Measurements from ENCODE around the gene ACSL1. TPM values are rescaled to one million over a fixed set of nuclear protein-coding genes. Genes with fewer than 3 reads are reported as not detected.

Gene ACSL1
- total and polyA plus RNA-seq, 2 experiments from 2014 or later, result 15.4 to 16.8 TPM

GRCh38 chr4:184803133-184803532 lies 22.6 kb downstream of the ACSL1 start:
- Histone ChIP-seq H2AFZ (no peak overlapping the region), H3K9me2 (ENCODE audit: insufficient read depth) (no peaks in the 10 kb centered on the region), H3K36me3 (ENCODE audit: low read depth) (no peaks in the 10 kb centered on the region), H3F3A (ENCODE audit: insufficient read depth) (peaks cover 8% of the 10 kb centered on the region; the same call in 1 of the 2 replicates), H4K20me1 (ENCODE audit: insufficient read depth) (0 out of 2 replicates have a peak, but pooled peaks cover 6% of the 10 kb centered on the region), H3K4me2 (ENCODE audit: unreplicated experiment) (no peak overlapping the region), H3K4me3 (no peak overlapping the region), H3K79me2 (ENCODE audit: insufficient read depth) (peaks cover 4% of the 10 kb centered on the region), H3K27me3 (replicated peaks; ENCODE audit: insufficient read depth) (no peaks in the 10 kb centered on the region), H3K9ac (no peak overlapping the region), H3K4me1 (ENCODE audit: insufficient read depth) (peaks cover 18% of the 10 kb centered on the region), H3K9me3 (ENCODE audit: low read depth) (no peaks in the 10 kb centered on the region), H3K27ac (no peak overlapping the region)
- WGBS, 2 experiments (ENCODE audit: low coverage in 1 of 2, low lambda C conversion rate in 2 of 2, missing lambda C conversion rate in 2 of 2), result 99 to 100% methylated on average over 16 of the region's 16 CpGs
- TF ChIP-seq EZH2phosphoT487 (IDR thresholded peaks at IDR 0.05; ENCODE audit: insufficient read depth, low read depth), result no peak
- DNase-seq, result no peak
- in situ Hi-C loops (cut with MboI), result no loop called here

- WGBS, 2 experiments (ENCODE audit: low coverage in 1 of 2, low lambda C conversion rate in 2 of 2, missing lambda C conversion rate in 2 of 2), result 20 to 26% methylated on average over 9 of the region's 9 CpGs
- Histone ChIP-seq H3K27me3 (replicated peaks; ENCODE audit: insufficient read depth) (no peaks in the 10 kb centered on the region), H3K4me2 (ENCODE audit: unreplicated experiment) (peak overlapping the region; percentile 72), H3K9ac (no peak overlapping the region), H3K79me2 (ENCODE audit: insufficient read depth) (peaks cover 4% of the 10 kb centered on the region), H3K4me3 (peak overlapping the region; percentile 34), H3K36me3 (ENCODE audit: low read depth) (no peaks in the 10 kb centered on the region), H3K9me3 (ENCODE audit: low read depth) (no peaks in the 10 kb centered on the region), H3K4me1 (ENCODE audit: insufficient read depth) (peaks cover 17% of the 10 kb centered on the region), H4K20me1 (ENCODE audit: insufficient read depth) (0 out of 2 replicates have a peak, but pooled peaks cover 6% of the 10 kb centered on the region), H2AFZ (peak overlapping the region; percentile 21; the same call in 1 of the 2 replicates), H3K9me2 (ENCODE audit: insufficient read depth) (no peaks in the 10 kb centered on the region), H3F3A (ENCODE audit: insufficient read depth) (peaks cover 8% of the 10 kb centered on the region; the same call in 1 of the 2 replicates), H3K27ac (no peak overlapping the region)
- in situ Hi-C loops (cut with MboI), result no loop called here
- no peak for TF ChIP-seq EZH2phosphoT487 (IDR thresholded peaks at IDR 0.05; ENCODE audit: insufficient read depth, low read depth)
- TF ChIP-seq EZH2 (IDR thresholded peaks at IDR 0.05; ENCODE audit: insufficient read depth, poor library complexity, severe bottlenecking), result no peak
- peak; percentile 42 for DNase-seq
Measured at GRCh38 chr4:184802697-184803015, 23.1 kb downstream of the ACSL1 start.

GRCh38 chr4:184801781-184802696 lies 23.7 kb downstream of the ACSL1 start:
- Histone ChIP-seq H3K4me3 (peak overlapping the region; percentile 34), H3F3A (ENCODE audit: insufficient read depth) (peaks cover 8% of the 10 kb centered on the region; the same call in 1 of the 2 replicates), H3K27me3 (replicated peaks; ENCODE audit: insufficient read depth) (no peaks in the 10 kb centered on the region), H3K79me2 (ENCODE audit: insufficient read depth) (no peaks in the 10 kb centered on the region; the same call in 1 of the 2 replicates), H3K4me1 (ENCODE audit: insufficient read depth) (peaks cover 17% of the 10 kb centered on the region), H3K9me2 (ENCODE audit: insufficient read depth) (no peaks in the 10 kb centered on the region), H3K9me3 (ENCODE audit: low read depth) (no peaks in the 10 kb centered on the region), H3K9ac (peak overlapping the region; percentile 8; the same call in 1 of the 2 replicates), H3K4me2 (ENCODE audit: unreplicated experiment) (peak overlapping the region; percentile 72), H2AFZ (peak overlapping the region; percentile 21; the same call in 1 of the 2 replicates), H3K27ac (no peak overlapping the region), H4K20me1 (ENCODE audit: insufficient read depth) (0 out of 2 replicates have a peak, but pooled peaks cover 6% of the 10 kb centered on the region), H3K36me3 (ENCODE audit: low read depth) (no peaks in the 10 kb centered on the region)
- 12 to 16% methylated on average over 10 of the region's 10 CpGs for WGBS, 2 experiments (ENCODE audit: low coverage in 1 of 2, low lambda C conversion rate in 2 of 2, missing lambda C conversion rate in 2 of 2)
- peak; percentile 90 for DNase-seq
- no peak for TF ChIP-seq EZH2phosphoT487 (IDR thresholded peaks at IDR 0.05; ENCODE audit: insufficient read depth, low read depth)
- no peak for TF ChIP-seq EZH2 (IDR thresholded peaks at IDR 0.05; ENCODE audit: insufficient read depth, poor library complexity, severe bottlenecking)
- in situ Hi-C loops (cut with MboI), result no loop called here

GRCh38 chr4:184798504-184798903 lies 27.3 kb downstream of the ACSL1 start:
- no peak overlapping the region for H3K4me3 ChIP-seq
- no peaks in the 10 kb centered on the region for H3K36me3 ChIP-seq (ENCODE audit: low read depth)
- H3K79me2 ChIP-seq (ENCODE audit: insufficient read depth), result no peaks in the 10 kb centered on the region
- TF ChIP-seq EZH2 (IDR thresholded peaks at IDR 0.05; ENCODE audit: insufficient read depth, poor library complexity, severe bottlenecking) (no peak), EZH2phosphoT487 (IDR thresholded peaks at IDR 0.05; ENCODE audit: insufficient read depth, low read depth) (no peak)
- H2AFZ ChIP-seq, result no peak overlapping the region
- 0 out of 2 replicates have a peak, but pooled peaks cover 6% of the 10 kb centered on the region for H4K20me1 ChIP-seq (ENCODE audit: insufficient read depth)
- no peak overlapping the region for H3K27ac ChIP-seq
- no peak overlapping the region for H3K9ac ChIP-seq
- no peaks in the 10 kb centered on the region for H3K27me3 ChIP-seq (replicated peaks; ENCODE audit: insufficient read depth)
- DNase-seq, result no peak
- peaks cover 17% of the 10 kb centered on the region for H3K4me1 ChIP-seq (ENCODE audit: insufficient read depth)
- no peaks in the 10 kb centered on the region for H3K9me3 ChIP-seq (ENCODE audit: low read depth)
- 97 to 98% methylated on average over 7 of the region's 7 CpGs for WGBS, 2 experiments (ENCODE audit: low coverage in 1 of 2, low lambda C conversion rate in 2 of 2, missing lambda C conversion rate in 2 of 2)
- peaks cover 13% of the 10 kb centered on the region; the same call in 1 of the 2 replicates for H3F3A ChIP-seq (ENCODE audit: insufficient read depth)
- in situ Hi-C loops (cut with MboI), result no loop called here
- no peak overlapping the region for H3K4me2 ChIP-seq (ENCODE audit: unreplicated experiment)
- H3K9me2 ChIP-seq (ENCODE audit: insufficient read depth), result no peaks in the 10 kb centered on the region
